NCI-H1417 (cell line): ENCODE measurements around the gene RNF212B.
"Not testable (repeated sequence)": the region's sequence is repeated elsewhere in the genome, so short reads cannot be mapped to it uniquely, and the experiment has no call there.

Source experiments
- DNase-seq, 3 experiments: peaks; one replicate each; lab custom pipeline; 2025; lab: John Stamatoyannopoulos, UW

The RNF212B gene, protein sequence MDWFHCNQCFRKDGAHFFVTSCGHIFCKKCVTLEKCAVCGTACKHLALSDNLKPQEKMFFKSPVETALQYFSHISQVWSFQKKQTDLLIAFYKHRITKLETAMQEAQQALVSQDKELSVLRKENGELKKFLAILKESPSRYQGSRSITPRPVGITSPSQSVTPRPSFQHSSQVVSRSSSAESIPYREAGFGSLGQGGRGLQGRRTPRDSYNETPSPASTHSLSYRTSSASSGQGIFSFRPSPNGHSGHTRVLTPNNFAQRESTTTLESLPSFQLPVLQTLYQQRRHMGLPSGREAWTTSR

GRCh38 chr14:23237772-23238594 is at the start of gene RNF212B:
Gene RNF212B (plus strand): TSS chr14:23237936. CDS start chr14:23240346, 2,410 bp downstream.
- DNase-seq = peak; percentile 86 to 94 (median 93)

GRCh38 chr14:23193432-23193831 is 44.3 kb upstream of the RNF212B start:
- DNase-seq = no peak

- no peak for DNase-seq
Measured at GRCh38 chr14:23195552-23196101, 42.1 kb upstream of the RNF212B start.

- not testable (repeated sequence) for DNase-seq
Measured at GRCh38 chr14:23196487-23196886, 41.2 kb upstream of the RNF212B start.

- DNase-seq = not testable (repeated sequence)
Measured at GRCh38 chr14:23199141-23199540, 38.6 kb upstream of the RNF212B start.

- no peak for DNase-seq
Measured at GRCh38 chr14:23202001-23202400, 35.7 kb upstream of the RNF212B start.

GRCh38 chr14:23206422-23207145 is 31.2 kb upstream of the RNF212B start:
- DNase-seq = no peak

GRCh38 chr14:23207146-23207540 is 30.6 kb upstream of the RNF212B start:
- DNase-seq = no peak

DNA sequence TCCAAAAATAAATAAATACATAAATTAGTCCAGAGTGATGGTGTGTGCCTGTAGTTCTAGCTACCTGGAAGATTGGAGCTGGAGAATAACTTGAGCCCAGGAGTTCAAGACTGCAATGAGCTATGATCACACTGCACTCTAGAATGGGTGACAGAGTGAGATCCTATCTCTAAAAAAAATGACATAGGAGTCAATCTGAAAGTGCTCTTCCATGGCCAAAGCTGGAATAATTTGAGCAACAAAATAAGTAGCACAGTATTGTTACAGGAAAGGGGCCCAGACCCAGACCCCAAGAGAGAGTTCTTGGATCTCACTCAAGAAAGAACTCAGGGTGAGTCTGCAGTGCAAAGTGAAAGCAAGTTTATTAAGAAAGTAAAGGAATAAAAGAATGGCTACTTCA is 29.4 kb upstream of the RNF212B start:
- no peak for DNase-seq

- no peak for DNase-seq
Measured at GRCh38 chr14:23209651-23210423, 27.9 kb upstream of the RNF212B start.

- DNase-seq = no peak
Measured at GRCh38 chr14:23215421-23215820, 22.3 kb upstream of the RNF212B start.

DNA sequence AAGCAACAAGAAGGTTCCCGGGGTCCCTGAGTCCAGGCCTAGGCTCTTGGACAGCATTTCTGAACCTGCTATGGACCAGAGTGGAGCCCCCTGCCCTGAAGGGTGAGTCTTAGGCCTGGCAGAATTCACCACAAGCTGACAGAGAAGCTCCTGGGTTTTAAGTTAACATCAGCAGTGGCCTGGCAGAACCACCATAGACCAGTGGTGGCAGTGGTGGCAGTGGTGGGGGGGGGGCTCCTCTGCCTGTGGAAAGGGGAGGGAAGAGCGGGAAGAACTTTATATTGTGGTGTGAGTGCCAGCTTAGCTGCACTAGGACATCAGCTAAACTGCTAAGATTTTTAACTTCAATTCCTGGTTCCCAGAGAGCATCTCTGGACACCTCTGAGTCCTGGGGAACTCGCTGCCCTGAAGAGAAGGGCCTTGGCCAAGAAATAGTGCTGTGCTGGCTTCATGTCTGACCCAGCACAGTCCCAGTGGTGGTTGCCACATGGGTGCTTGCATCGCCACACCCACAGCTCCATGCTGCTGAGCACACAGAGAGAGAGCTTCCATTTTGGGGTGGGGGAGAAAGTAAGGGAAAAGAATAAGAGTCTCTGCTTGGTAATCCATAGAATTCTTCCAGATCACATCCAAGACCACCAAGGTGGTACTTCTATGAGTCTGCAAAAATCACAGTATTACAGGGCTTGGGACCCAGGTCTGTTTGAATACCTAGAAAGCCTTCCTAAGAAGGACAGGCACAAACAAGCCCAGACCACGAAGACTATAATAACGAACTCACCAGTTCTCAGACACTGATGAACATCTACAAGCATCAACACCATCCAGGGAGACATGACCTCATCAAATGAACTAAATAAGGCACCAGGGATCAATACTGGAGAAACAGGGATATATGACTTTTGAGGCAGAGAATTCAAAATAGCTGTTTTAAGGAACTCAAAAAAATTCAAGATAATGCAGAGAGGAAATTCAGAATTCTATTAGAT is 20.4 kb upstream of the RNF212B start:
- no peak for DNase-seq

- no peak for DNase-seq
Measured at GRCh38 chr14:23219075-23219474, 18.7 kb upstream of the RNF212B start.

DNA sequence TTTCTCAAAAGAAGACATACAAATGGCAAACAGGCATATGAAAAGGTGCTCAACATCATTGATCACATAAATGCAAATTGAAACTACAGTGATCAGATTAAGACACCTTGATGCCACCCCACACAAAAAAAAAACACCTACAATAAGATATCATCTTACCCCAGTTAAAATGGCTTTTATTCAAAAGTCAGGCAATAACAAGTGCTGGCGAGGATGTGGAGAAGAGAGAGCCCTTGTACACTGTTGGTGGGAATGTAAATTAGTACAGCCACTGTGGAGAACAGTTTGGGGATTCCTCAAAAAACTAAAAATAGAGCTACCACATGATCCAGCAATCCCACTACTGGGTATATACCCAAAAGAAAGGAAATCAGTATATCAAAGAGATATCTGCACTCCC is 12.8 kb upstream of the RNF212B start:
- DNase-seq = not testable (repeated sequence)

GRCh38 chr14:23227566-23227965 is 10.2 kb upstream of the RNF212B start:
- DNase-seq = no peak

- no peak for DNase-seq
Measured at GRCh38 chr14:23228812-23229211, 8.9 kb upstream of the RNF212B start.

DNA sequence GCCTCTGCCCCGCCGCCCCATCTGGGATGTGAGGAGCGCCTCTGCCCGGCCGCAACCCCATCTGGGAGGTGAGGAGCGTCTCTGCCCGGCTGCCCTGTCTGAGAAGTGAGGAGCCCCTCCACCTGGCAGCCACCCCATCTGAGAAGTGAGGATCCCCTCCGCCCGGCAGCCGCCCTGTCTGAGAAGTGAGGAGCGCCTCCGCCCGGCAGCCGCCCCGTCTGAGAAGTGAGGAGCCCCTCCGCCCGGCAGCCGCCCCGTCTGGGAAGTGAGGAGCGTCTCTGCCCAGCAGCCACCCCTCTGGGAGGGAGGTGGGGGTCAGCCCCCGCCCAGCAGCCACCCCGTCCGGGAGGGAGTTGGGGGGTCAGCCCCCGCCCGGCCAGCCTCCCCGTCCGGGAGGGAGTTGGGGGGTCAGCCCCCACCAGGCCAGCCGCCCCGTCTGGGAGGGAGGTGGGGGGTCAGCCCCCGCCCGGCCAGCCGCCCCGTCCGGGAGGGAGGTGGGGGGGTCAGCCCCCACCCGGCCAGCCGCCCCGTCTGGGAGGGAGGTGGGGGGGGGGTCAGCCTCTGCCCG is 5.4 kb upstream of the RNF212B start:
- DNase-seq = not testable (repeated sequence)

DNA sequence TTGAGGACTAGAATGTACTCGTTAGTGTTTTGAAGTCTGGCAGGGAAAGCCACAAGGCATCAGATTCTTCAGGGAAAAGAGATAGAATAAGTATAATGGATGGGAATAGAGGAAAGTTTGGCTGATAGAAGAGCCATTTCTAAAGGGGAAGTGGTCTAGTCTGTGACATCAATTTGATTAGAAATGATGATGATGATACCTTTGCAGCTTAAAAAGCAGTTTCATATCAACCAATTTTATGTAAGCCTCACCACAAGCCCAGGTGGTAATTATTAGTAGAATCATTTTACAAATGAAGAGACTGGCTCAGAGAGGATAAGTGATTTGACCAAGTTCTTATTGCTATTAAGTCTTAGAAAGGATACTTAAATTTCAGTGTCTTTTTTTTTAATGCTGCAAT is 2.9 kb downstream of the RNF212B start:
- no peak for DNase-seq

DNA sequence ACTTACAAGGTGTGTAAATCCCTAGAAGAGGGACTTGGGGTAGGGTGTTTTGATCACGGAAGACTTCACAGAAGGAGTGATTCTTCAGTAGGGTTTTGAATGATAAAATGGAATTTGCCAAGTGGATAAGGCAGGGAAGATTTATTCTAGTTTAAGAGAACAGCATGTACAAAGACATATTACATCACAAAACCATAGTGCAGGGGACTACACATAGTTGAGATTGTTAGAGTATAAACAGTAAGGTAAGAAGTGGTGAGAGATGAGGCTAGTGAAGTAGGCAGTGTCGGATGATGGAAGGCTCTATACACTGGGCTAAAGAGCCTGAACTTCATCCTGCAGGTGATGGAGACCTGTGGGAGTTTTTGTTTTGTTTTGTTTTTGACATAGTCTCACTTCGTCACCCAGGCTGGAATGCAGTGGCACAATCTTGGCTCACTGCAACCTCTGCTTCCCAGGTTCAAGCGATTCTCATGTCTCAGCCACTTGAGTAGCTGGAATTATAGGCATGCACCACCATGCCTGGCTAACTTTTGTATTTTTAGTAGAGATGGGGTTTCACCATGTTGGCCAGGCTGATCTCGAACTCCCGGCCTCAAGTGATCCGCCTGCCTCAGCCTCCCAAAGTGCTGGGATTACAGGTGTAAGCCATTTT is 3.5 kb downstream of the RNF212B start:
- DNase-seq = not testable (repeated sequence)
